ENCODE measurements around the gene TULP4. TPM values are rescaled to one million over a fixed set of nuclear protein-coding genes. Genes with fewer than 3 reads are reported as not detected.

TULP4 gene
- total and polyA plus RNA-seq, 2 donors (not counting 1 experiment from before 2014, with no cell fraction given): 12.0 to 90.0 TPM

DNA sequence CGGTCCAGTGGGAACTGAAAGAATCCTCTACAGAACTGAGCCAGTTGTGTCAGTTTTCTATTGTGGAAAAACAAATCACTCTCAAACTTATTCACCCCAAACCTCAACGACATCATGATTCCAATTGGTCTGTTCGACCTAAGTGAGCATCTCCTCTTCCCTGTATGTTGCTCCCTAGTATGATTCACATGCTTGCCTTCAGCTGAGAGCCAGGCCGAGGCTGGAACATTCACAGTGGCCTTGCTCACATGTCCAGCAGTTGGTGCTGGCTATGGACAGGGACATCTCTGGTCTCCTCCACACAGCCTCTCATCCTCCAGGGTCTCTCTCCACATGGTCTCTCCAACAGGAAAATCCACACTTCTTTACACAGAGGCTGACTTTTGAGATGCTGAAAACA is 219.3 kb downstream of the TULP4 start:
- Mint-ChIP-seq H3K27me3 (peaks cover 57% of the 10 kb centered on the region), H3K27ac (no peak overlapping the region)

GRCh38 chr6:158531970-158532369 is 219.7 kb downstream of the TULP4 start:
- Histone ChIP-seq H3K36me3 (replicated peaks in 1 of 2; ENCODE audit: control extremely low read depth in 1 of 2, control insufficient read depth in 1 of 2, extremely low read depth in 1 of 2, insufficient read depth in 2 of 2, low read length in 1 of 2) (no peaks in the 10 kb centered on the region), H4K20me1 (ENCODE audit: control insufficient read depth, insufficient read depth, low read length, poor library complexity, severe bottlenecking) (no peaks in the 10 kb centered on the region), H3K4me1 (ENCODE audit: control insufficient read depth in 2 of 2, insufficient read depth in 2 of 2, low read length in 2 of 2) (peaks cover 7 to 14% of the 10 kb centered on the region in 2 donors), H3K27ac (ENCODE audit: low read length in 2 of 2) (no peak overlapping the region), H3K4me3 (ENCODE audit: control extremely low read depth in 1 of 5, extremely low read depth in 1 of 5, insufficient read depth in 1 of 5, low read depth in 2 of 5, low read length in 4 of 5) (no peak overlapping the region), H3K27me3 (replicated peaks in 1 of 4; ENCODE audit: control extremely low read depth in 1 of 4, control insufficient read depth in 3 of 4, insufficient read depth in 4 of 4, low read length in 3 of 4) (peaks cover 0 to 37% (median 12%) of the 10 kb centered on the region in 4 experiments), H2AFZ (ENCODE audit: insufficient read depth, low read depth, low read length, poor library complexity, severe bottlenecking) (no peak overlapping the region), H3K79me2 (ENCODE audit: control insufficient read depth, insufficient read depth, low read length) (no peaks in the 10 kb centered on the region), H3K9me3 (ENCODE audit: control extremely low read depth in 1 of 3, control insufficient read depth in 2 of 3, insufficient read depth in 1 of 3, low read length in 2 of 3) (peaks cover 0 to 17% (median 0%) of the 10 kb centered on the region in 3 donors), H3K4me2 (replicated peaks; ENCODE audit: low read depth, low read length, poor library complexity, severe bottlenecking) (no peak overlapping the region), H3K9ac (ENCODE audit: low read length) (no peak overlapping the region)
- no peak for DNase-seq
- Mint-ChIP-seq H3K4me1 (peaks cover 3% of the 10 kb centered on the region), H3K27me3 (peaks cover 53% of the 10 kb centered on the region), H3K4me3 (no peak overlapping the region), H3K27ac (no peak overlapping the region), H3K9me3 (ENCODE audit: insufficient read depth) (peaks cover 8% of the 10 kb centered on the region)
- POLR2A ChIA-PET: no interaction called here
- intact Hi-C loops (cut with micrococcal nuclease): no loop called here
- TF ChIP-seq EZH2 (IDR thresholded peaks at IDR 0.05; ENCODE audit: borderline replicate concordance, insufficient read depth, low read depth, low read length, poor library complexity, severe bottlenecking): no peak
- TF ChIP-seq, protein P1, sequence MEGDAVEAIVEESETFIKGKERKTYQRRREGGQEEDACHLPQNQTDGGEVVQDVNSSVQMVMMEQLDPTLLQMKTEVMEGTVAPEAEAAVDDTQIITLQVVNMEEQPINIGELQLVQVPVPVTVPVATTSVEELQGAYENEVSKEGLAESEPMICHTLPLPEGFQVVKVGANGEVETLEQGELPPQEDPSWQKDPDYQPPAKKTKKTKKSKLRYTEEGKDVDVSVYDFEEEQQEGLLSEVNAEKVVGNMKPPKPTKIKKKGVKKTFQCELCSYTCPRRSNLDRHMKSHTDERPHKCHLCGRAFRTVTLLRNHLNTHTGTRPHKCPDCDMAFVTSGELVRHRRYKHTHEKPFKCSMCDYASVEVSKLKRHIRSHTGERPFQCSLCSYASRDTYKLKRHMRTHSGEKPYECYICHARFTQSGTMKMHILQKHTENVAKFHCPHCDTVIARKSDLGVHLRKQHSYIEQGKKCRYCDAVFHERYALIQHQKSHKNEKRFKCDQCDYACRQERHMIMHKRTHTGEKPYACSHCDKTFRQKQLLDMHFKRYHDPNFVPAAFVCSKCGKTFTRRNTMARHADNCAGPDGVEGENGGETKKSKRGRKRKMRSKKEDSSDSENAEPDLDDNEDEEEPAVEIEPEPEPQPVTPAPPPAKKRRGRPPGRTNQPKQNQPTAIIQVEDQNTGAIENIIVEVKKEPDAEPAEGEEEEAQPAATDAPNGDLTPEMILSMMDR (IDR thresholded peaks at IDR 0.05): no peak
- CTCF ChIA-PET: no interaction called here
- no peak for ATAC-seq (ENCODE audit: low read depth)
- WGBS (ENCODE audit: insufficient coverage): no CpG with 5 or more reads among the region's 2 CpGs

More for the DNA sequence above, 219.3 kb downstream of the TULP4 start:
- H3K27me3 ChIP-seq (replicated peaks in 1 of 4; ENCODE audit: control extremely low read depth in 1 of 4, control insufficient read depth in 3 of 4, insufficient read depth in 4 of 4, low read length in 3 of 4): peaks cover 0 to 33% (median 12%) of the 10 kb centered on the region in 4 experiments
- H3K4me2 ChIP-seq (replicated peaks; ENCODE audit: low read depth, low read length, poor library complexity, severe bottlenecking): no peak overlapping the region
- H3K27ac ChIP-seq (ENCODE audit: low read length in 2 of 2): no peak overlapping the region
- H3K36me3 ChIP-seq (replicated peaks in 1 of 2; ENCODE audit: control extremely low read depth in 1 of 2, control insufficient read depth in 1 of 2, extremely low read depth in 1 of 2, insufficient read depth in 2 of 2, low read length in 1 of 2): no peaks in the 10 kb centered on the region
- H3K4me1 Mint-ChIP-seq: peaks cover 3% of the 10 kb centered on the region
- no peak overlapping the region for H3K4me3 ChIP-seq (ENCODE audit: control extremely low read depth in 1 of 5, extremely low read depth in 1 of 5, insufficient read depth in 1 of 5, low read depth in 2 of 5, low read length in 4 of 5)
- intact Hi-C loops (cut with micrococcal nuclease): no loop called here
- WGBS (ENCODE audit: insufficient coverage): 93% methylated on average over 4 of the region's 4 CpGs
- no peak overlapping the region for H3K9ac ChIP-seq (ENCODE audit: low read length)
- ChIA-PET POLR2A (no interaction called here), CTCF (no interaction called here)
- H3K4me3 Mint-ChIP-seq: no peak overlapping the region
- no peak overlapping the region for H2AFZ ChIP-seq (ENCODE audit: insufficient read depth, low read depth, low read length, poor library complexity, severe bottlenecking)
- no peaks in the 10 kb centered on the region for H4K20me1 ChIP-seq (ENCODE audit: control insufficient read depth, insufficient read depth, low read length, poor library complexity, severe bottlenecking)
- TF ChIP-seq EZH2 (IDR thresholded peaks at IDR 0.05; ENCODE audit: borderline replicate concordance, insufficient read depth, low read depth, low read length, poor library complexity, severe bottlenecking): no peak
- TF ChIP-seq, protein P1 (IDR thresholded peaks at IDR 0.05): no peak
- peaks cover 9% of the 10 kb centered on the region for H3K9me3 Mint-ChIP-seq (ENCODE audit: insufficient read depth)
- DNase-seq (no peak), ATAC-seq (ENCODE audit: low read depth) (no peak)
- H3K79me2 ChIP-seq (ENCODE audit: control insufficient read depth, insufficient read depth, low read length): no peaks in the 10 kb centered on the region
- peaks cover 5 to 11% of the 10 kb centered on the region in 2 donors for H3K4me1 ChIP-seq (ENCODE audit: control insufficient read depth in 2 of 2, insufficient read depth in 2 of 2, low read length in 2 of 2)
- peaks cover 0 to 17% (median 0%) of the 10 kb centered on the region in 3 donors for H3K9me3 ChIP-seq (ENCODE audit: control extremely low read depth in 1 of 3, control insufficient read depth in 2 of 3, insufficient read depth in 1 of 3, low read length in 2 of 3)
